Lower lobe of right lung (tissue), 2 donors: Measurements from ENCODE around the gene PEBP1. TPM values are rescaled to one million over a fixed set of nuclear protein-coding genes. Genes with fewer than 3 reads are reported as not detected.

Source experiments
- ATAC-seq, 2 donors: fragments of 200-7000 bp; cut with Tn5 transposase; one replicate each; pipeline ENCODE4 v1.9.1; 2020 to 2022; ENCODE audit warnings: mild to moderate bottlenecking in 2 of 2, moderate library complexity in 2 of 2
- DNase-seq: peaks from one replicate; pipeline ENCODE4 v3.0.0-alpha.2; 2020
- H3K27ac ChIP-seq: fragments of 200-600 bp; one replicate; pipeline ENCODE4 v1.8.0; 2022
- H3K27me3 ChIP-seq: fragments of 200-600 bp; one replicate; pipeline ENCODE4 v1.8.0; 2022; ENCODE audit warnings: low read depth
- H3K36me3 ChIP-seq: fragments of 200-600 bp; one replicate; pipeline ENCODE4 v1.8.0; 2022; ENCODE audit warnings: mild to moderate bottlenecking
- H3K4me1 ChIP-seq: fragments of 200-600 bp; one replicate; pipeline ENCODE4 v1.8.0; 2022
- H3K4me3 ChIP-seq: fragments of 200-600 bp; one replicate; pipeline ENCODE4 v1.8.0; 2022; ENCODE audit warnings: mild to moderate bottlenecking
- H3K9me3 ChIP-seq: fragments of 200-600 bp; one replicate; pipeline ENCODE4 v1.8.0; 2022
- CTCF ChIP-seq: fragments of 200-600 bp; IDR thresholded peaks from one replicate; pipeline ENCODE4 v1.8.0; 2022; ENCODE audit warnings: antibody characterized with exemption, mild to moderate bottlenecking
- intact Hi-C: fragments of 100-400 bp; cut with DNase I; formaldehyde crosslinking; loops from one replicate; pipeline ENCODE4 v1.11.0; 2022
- total RNA-seq: library from RNA; stranded (reverse); fragmentation: NEBNext Ultra II Directional; extraction: Animal tissue kit (Norgen Biotek cat#: 25700); gene quantifications from one replicate; pipeline ENCODE4 v1.2.1, GENCODE V29; 2021
- donor health status: DM: no; HTN: yes; CAD: no; lungs with severe emphysema.

Gene PEBP1
- total RNA-seq, 1 donor from 2014 or later, result 194 TPM

- no peak for DNase-seq
- ATAC-seq, result peak; percentile 90 to 95
- no peaks in the 10 kb centered on the region for H3K27me3 ChIP-seq
- H3K9me3 ChIP-seq, result no peaks in the 10 kb centered on the region
- peaks cover 67% of the 10 kb centered on the region for H3K36me3 ChIP-seq
- peak; percentile 42 for TF ChIP-seq CTCF
- H3K27ac ChIP-seq, result no peak overlapping the region
- H3K4me1 ChIP-seq, result no peaks in the 10 kb centered on the region
- no peak overlapping the region for H3K4me3 ChIP-seq
- intact Hi-C loops, result no loop called here
Measured at GRCh38 chr12:118164798-118165486, 29.0 kb downstream of the PEBP1 start.

GRCh38 chr12:118166946-118167345 lies 31.0 kb downstream of the PEBP1 start:
- TF ChIP-seq CTCF, result no peak
- DNase-seq, result no peak
- H3K36me3 ChIP-seq, result peaks cover 67% of the 10 kb centered on the region

GRCh38 chr12:118175823-118176447 lies 40.0 kb downstream of the PEBP1 start:
- H3K4me1 ChIP-seq, result no peaks in the 10 kb centered on the region
- ATAC-seq, result peak; percentile 73 to 86
- no peaks in the 10 kb centered on the region for H3K27me3 ChIP-seq
- H3K36me3 ChIP-seq, result peaks cover 98% of the 10 kb centered on the region
- no peak for DNase-seq
- TF ChIP-seq CTCF, result no peak
- no peak overlapping the region for H3K27ac ChIP-seq
- H3K9me3 ChIP-seq, result no peaks in the 10 kb centered on the region
- H3K4me3 ChIP-seq, result no peak overlapping the region
- intact Hi-C loops, result no loop called here

More at GRCh38 chr12:118166946-118167345, 31.0 kb downstream of the PEBP1 start:
- no peaks in the 10 kb centered on the region for H3K9me3 ChIP-seq
- H3K4me3 ChIP-seq, result no peak overlapping the region
- ATAC-seq, result no peak
- H3K4me1 ChIP-seq, result no peaks in the 10 kb centered on the region
- no peak overlapping the region for H3K27ac ChIP-seq
- H3K27me3 ChIP-seq, result no peaks in the 10 kb centered on the region
- intact Hi-C loops, result no loop called here

- Histone ChIP-seq H3K4me1 (peaks cover 12% of the 10 kb centered on the region), H3K27me3 (no peaks in the 10 kb centered on the region), H3K9me3 (no peaks in the 10 kb centered on the region), H3K36me3 (peaks cover 31% of the 10 kb centered on the region), H3K27ac (no peak overlapping the region), H3K4me3 (no peak overlapping the region)
- no peak for TF ChIP-seq CTCF
- intact Hi-C loops, result loop anchor here (10.0 kb wide), 1 partner anchor 192 kb away; the partner anchor contains the start of genes SUDS3 and TAOK3
- ATAC-seq (no peak), DNase-seq (no peak)
Measured at GRCh38 chr12:118183155-118183554, 47.2 kb downstream of the PEBP1 start.

GRCh38 chr12:118183711-118184110 lies 47.8 kb downstream of the PEBP1 start:
- intact Hi-C loops, result loop anchor here (10.0 kb wide), 1 partner anchor 191 kb away; the partner anchor contains the start of genes SUDS3 and TAOK3
- Histone ChIP-seq H3K4me1 (peaks cover 12% of the 10 kb centered on the region), H3K36me3 (peaks cover 26% of the 10 kb centered on the region), H3K9me3 (no peaks in the 10 kb centered on the region), H3K4me3 (no peak overlapping the region), H3K27ac (no peak overlapping the region), H3K27me3 (no peaks in the 10 kb centered on the region)
- ATAC-seq (no peak), DNase-seq (no peak)
- TF ChIP-seq CTCF, result no peak
